Fibroblast of pulmonary artery (primary cell): ENCODE measurements around the gene ARHGEF1.

ENCODE experiments used
- DNase-seq: peaks from one replicate; pipeline ENCODE4 v3.0.0-alpha.2; 2010; ENCODE audit warnings: low read depth
- H3K4me3 ChIP-seq: replicated peaks from 2 replicates; pipeline ENCODE4 v1.5.1; 2011; ENCODE audit warnings: low read depth, mild to moderate bottlenecking, control low read depth, low read length, moderate library complexity
- TF ChIP-seq, protein P1 (sequence below): IDR thresholded peaks from 2 replicates; pipeline ENCODE4 v1.5.1; 2011; ENCODE audit warnings: mild to moderate bottlenecking, control low read depth, low read length, inconsistent platforms; ENCODE audit errors: missing control alignments

The ARHGEF1 gene

DNA sequence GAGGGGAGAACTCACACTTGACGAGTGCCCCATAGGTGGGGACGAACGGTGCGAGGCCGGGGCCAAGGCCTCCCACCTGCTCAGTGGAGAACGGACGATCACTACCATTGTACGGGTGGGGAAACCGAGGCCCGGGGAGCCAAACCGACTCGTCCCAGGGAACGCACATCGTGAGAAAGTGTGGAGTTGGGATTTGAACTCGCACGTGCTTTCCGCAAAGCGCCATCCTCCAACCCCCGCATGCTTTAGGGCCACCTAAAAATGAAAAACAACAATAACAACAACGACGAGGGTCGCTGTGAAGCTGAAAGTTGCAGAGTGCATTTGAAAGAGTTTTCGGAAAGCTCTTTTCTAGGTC lies 458 bp downstream of the ARHGEF1 start:
- peak overlapping the region; percentile 92 for H3K4me3 ChIP-seq
- TF ChIP-seq, protein P1, sequence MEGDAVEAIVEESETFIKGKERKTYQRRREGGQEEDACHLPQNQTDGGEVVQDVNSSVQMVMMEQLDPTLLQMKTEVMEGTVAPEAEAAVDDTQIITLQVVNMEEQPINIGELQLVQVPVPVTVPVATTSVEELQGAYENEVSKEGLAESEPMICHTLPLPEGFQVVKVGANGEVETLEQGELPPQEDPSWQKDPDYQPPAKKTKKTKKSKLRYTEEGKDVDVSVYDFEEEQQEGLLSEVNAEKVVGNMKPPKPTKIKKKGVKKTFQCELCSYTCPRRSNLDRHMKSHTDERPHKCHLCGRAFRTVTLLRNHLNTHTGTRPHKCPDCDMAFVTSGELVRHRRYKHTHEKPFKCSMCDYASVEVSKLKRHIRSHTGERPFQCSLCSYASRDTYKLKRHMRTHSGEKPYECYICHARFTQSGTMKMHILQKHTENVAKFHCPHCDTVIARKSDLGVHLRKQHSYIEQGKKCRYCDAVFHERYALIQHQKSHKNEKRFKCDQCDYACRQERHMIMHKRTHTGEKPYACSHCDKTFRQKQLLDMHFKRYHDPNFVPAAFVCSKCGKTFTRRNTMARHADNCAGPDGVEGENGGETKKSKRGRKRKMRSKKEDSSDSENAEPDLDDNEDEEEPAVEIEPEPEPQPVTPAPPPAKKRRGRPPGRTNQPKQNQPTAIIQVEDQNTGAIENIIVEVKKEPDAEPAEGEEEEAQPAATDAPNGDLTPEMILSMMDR, result no peak
- DNase-seq, result no peak

DNA sequence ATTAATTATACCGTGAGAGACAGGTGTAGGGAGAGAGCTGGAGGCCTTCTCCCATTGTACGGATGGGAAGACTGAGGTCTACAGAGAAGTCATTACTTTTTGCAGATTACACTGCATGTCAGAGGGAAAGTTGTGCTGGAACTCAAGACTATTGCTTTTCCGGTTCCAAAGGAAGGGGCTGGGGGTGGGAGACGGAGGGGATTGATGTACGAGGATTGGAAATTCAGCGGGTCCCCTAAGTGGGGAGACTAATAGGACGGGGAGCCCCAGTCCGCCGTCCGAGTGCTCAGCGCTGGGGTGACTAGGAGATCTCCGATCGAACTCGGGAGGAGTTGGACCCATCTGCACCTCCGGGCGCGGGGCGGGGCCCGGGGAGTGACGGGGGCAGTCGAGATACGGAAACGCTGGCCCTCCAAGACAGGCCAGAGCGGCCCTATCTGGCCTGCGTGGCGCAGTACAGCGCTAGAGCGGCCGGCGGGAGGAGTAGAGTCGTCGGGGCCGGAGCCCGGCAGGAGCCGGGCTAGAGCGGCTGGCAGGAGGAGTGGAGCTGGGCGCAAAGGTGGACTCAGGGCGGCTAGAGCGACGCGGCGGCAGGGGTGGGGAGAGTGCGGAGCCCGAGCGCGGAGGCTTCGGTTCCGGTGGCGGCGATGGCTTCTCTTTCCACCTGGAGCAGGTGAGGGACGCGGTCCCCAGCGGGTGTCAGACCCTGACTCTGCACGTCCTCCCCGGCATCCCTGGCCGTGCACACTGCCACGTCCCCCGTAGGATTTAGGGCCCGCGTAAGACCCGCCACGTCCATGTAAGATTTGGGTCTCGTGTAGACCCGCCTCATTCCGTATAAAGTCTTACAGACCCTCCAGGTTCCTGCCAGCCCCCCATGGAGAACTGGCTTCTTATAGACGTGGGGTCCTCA lies 1.1 kb downstream of the ARHGEF1 start:
- H3K4me3 ChIP-seq, result peak overlapping the region; percentile 92
- DNase-seq, result peak; percentile 97
- TF ChIP-seq, protein P1, result peak; percentile 12

DNA sequence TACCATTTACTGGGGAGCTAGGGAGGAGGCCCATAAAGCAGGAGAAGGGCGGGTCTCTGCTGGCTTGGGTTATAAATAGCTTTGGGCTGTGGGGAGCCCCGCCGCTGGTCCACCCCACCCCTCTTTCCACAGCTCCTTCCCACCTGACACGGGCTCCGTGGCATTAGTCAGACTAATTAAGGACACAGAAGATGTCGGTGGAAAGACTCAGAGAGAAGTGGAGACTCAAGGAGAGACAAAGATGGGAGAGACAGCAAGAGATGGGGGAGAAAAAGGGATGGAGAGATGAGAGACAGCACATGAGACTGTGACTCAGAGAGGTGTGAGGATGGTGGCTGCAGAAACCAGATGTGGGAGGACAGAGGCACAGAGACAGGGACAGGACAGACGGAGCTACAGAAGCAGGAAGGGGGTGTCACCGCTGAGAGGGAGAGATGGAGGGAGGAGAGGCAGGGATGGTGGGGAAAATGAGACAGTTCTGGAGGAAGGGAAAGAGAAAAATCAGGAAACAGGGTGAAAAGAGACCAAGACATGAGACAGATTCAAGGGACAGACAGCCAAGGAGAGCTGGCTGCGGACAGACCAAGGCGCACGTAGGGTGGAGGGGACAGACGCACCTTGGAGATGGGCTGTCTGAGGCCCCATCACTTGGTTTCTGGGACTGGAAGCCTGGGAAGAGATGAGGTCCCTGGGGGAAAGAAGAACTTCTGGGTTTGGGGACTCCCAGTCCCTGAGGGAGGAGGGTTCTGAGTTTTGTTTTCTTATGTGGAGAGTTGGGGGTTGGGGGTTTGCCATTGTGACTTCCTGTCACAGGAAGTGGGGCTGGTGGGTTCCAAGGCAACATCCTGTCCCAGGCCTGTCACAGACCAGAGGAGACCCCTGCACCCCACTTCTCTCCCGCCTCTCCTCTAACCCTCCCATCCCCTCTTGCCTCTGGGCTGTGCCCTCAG lies 4.1 kb downstream of the ARHGEF1 start:
- H3K4me3 ChIP-seq, result no peak overlapping the region
- DNase-seq, result no peak
- TF ChIP-seq, protein P1, result no peak

DNA sequence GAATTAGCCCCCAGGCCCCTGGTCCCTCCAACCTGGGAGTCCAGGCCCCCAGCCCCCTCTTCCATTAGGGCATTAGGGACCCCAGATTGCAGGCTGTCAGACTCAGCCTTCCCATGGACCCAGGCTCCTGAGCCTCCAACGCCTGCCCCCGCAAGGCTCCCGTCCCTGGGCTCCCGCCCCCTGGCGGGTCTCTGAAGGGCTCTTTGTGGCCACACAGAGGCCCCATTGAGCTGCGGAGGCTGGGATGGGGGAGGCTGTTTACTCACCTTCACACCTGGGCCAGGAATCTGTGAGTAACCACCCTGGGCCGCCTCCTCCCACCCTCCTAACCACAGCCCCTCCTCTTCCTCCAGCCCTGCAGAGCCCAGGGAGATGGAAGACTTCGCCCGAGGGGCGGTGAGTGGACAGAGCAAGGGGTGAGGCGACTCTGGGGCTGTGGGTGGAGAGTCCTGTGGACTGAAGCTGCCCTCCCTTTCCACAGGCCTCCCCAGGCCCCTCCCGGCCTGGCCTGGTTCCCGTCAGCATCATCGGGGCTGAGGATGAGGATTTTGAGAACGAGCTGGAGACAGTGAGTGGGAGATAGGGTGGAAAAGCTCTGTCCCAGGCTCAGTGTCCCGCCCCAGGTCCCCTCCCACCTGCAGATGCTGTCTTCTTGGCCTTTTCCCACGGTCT lies 4.9 kb downstream of the ARHGEF1 start:
- peak; percentile 29 for DNase-seq
- TF ChIP-seq, protein P1, result peak; percentile 3
- H3K4me3 ChIP-seq, result no peak overlapping the region

DNA sequence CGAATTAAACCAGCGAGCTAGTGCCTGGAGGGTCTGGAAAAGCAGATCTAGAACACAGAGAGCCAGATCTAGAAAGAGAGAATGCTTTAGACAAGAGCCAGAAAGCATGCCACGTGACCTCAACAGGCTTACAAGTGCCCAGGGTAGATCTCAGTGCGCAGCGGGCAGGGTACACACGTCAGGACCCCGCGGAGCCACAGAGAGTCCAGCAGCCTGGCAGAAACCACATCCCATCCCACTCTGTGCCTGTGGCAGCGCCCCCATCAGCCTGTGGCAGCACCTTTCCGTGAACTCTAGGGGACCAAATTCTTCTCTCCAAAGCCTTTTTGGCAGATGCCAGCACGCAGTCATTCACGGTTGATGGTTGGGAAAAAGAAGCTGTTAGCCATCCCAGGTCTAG lies 5.9 kb downstream of the ARHGEF1 start:
- DNase-seq, result no peak
- TF ChIP-seq, protein P1, result no peak
- H3K4me3 ChIP-seq, result no peak overlapping the region

DNA sequence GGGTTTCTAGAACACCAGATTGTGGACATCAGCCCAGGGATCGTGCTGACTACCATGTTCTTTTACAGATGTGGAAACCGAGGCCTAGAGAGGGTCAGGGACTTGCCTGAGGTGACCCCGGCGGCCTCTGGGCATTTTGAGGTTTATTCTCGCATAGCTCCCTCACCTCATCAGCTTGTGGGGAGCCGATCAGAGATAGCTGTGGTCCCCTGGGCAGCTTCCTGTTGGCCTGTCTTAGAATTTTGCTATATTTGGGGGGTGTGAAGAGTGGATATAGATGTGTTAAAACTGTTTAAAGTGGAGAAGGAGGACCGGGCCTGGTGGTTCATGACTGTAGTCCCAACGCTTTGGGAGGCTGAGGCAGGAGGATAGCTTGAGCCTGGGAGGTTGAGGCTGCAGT lies 6.9 kb downstream of the ARHGEF1 start:
- H3K4me3 ChIP-seq, result no peak overlapping the region
- DNase-seq, result no peak
- TF ChIP-seq, protein P1, result no peak
